Embryonic facial prominence (tissue), 1 donor: ENCODE results near the gene MAD2L1BP.
A peak's percentile ranks its signal among the peaks of the same experiment; 100 is the strongest.
"Not testable (repeated sequence)": the region's sequence is repeated elsewhere in the genome, so short reads cannot be mapped to it uniquely, and the experiment has no call there.

Experiments
- DNase-seq: peaks from one replicate; pipeline ENCODE4 v3.0.0-alpha.2; 2016; ENCODE audit errors: extremely low spot score

MAD2L1BP gene

GRCh38 chr6:43627008-43627825, 8.4 kb upstream of the MAD2L1BP start:
- no peak for DNase-seq

DNA sequence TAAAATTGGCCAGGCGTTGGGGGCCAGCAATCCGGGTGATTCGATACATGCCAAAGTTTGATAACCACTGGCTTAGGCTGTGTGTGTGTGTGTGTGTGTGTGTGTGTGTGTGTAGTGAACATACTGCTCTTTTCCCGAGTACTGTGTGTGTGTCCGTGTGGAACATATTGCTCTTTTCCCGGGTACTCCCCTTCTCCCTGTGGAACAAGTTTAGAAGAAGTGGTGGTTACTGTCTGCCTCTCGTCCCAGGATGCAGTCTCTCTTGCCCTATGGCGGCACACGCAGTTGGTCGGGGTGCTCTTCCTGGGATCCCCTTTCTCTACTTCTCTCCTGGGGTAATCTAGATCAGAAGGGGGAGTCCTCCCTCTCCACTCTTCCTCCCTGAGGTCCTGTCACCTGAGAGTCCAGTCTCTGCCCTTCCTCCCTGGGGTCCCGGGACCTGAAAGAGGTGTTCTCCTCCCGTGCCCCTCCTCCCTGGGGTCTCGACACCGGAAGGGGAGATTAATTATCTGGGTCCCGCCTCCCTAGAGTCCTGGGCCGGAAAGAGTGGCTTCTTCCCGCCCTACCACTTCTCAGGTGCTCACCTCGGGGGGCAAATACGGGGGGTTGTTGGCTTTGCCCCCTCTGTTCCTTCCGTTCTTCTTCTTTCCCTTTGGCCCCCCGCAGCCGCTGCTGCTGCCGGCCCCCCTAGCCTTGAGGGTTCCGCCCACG, 7.1 kb upstream of the MAD2L1BP start:
- no peak for DNase-seq

DNA sequence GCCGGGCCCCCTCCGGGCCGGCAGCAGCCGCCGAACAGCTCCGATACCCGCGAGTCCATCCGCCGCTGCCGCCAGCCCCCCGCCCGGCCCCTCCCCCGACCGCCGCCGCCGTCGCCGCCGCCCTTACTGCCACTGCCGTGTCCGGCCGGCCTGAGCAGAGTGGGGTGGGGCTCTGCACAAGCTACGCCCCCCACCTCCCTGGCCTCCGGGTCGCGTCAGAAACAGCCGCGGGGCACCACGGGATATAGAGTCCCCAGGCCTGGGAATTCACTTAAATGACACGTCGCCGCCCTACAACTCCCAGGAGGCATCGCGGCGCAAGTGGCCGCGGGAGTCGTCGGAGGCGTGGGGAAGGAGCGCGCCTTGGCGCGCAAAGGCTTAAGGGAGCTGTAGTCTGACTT, 6.5 kb upstream of the MAD2L1BP start, which contains the start of gene GTPBP2:
GTPBP2 (minus strand) TSS at position 161 of the 401 bp plus-strand sequence; CDS start at position 59, 102 bp downstream.
- DNase-seq: peak; percentile 95

- peak; percentile 95 for DNase-seq
Observed at GRCh38 chr6:43629505-43630300, 5.9 kb upstream of the MAD2L1BP start.

GRCh38 chr6:43630980-43631619, 4.5 kb upstream of the MAD2L1BP start:
- DNase-seq: no peak

- DNase-seq: not testable (repeated sequence)
Observed at GRCh38 chr6:43633002-43633401, 2.6 kb upstream of the MAD2L1BP start.

DNA sequence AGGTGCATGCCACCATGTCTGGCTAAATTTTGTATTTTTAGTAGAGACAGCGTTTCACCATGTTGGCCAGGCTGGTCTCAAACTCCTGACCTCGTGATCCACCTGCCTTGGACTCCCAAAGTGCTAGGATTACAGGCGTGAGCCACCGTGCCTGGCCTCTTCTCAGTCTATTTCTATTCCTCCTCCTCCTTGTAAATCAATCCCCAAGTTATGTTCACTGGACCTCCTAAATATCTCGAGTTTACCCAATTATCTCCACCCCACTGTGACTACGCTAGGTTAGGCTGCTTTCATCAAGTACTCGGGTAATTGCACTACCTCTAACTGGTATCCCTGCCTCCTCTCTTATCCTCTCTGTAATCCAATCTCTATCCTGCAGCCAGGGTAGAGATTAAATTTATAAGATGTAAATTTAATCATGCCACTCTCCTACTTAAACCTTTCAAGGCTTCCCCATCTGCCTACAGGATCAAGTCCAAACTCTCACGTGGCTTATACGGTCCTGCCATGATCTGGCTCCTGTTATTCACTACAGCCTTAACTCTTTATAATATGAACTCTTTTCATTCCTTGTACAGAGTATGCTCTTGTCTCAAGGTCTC, 837 bp upstream of the MAD2L1BP start:
- DNase-seq: no peak

GRCh38 chr6:43636308-43636659, 644 bp downstream of the MAD2L1BP start:
- DNase-seq: no peak

DNA sequence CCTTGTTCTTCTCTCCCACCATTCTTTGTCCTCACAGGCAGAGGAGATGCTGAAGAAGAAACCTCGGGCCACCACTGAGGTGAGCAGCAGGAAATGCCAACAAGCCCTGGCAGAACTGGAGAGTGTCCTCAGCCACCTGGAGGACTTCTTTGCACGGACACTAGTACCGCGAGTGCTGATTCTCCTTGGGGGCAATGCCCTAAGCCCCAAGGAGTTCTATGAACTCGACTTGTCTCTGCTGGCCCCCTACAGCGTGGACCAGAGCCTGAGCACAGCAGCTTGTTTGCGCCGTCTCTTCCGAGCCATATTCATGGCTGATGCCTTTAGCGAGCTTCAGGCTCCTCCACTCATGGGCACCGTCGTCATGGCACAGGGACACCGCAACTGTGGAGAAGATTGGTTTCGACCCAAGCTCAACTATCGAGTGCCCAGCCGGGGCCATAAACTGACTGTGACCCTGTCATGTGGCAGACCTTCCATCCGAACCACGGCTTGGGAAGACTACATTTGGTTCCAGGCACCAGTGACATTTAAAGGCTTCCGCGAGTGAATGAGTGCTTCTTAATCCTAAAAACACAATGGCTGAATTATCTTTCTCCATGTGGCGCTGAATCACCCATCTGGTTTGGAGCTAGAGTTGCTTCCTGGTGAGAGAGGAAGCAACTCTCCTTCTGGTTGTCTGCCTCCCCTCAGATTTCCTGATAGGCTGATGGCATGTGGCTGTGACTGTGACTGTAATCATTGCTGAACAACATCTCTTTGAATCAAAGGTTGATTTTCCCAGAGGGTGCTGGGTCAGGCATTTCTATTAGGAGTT, 4.6 kb downstream of the MAD2L1BP start:
- no peak for DNase-seq

- DNase-seq: peak; percentile 52
Observed at GRCh38 chr6:43644940-43645612, 9.4 kb downstream of the MAD2L1BP start, which contains the start of gene RSPH9. Gene RSPH9 (plus strand): TSS chr6:43645036. CDS start chr6:43645099, 63 bp downstream.

DNA sequence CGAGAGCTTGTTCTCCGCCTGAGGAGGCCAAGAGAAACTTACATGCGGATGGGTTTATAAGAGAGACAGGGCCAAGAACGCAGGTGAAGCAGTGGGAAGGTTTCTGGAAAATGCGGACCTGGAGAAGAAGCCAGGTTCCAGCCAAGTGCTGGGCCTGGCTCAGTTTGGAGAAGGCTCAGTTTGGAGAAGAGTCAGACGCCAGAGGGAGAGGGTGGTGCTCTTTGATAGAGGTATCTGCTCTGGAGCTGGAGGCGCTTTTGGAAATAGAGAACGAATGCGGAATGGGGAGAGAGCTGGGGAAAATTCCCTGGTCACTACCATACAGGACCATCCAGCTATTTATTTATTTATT, 9.9 kb downstream of the MAD2L1BP start:
- no peak for DNase-seq

DNA sequence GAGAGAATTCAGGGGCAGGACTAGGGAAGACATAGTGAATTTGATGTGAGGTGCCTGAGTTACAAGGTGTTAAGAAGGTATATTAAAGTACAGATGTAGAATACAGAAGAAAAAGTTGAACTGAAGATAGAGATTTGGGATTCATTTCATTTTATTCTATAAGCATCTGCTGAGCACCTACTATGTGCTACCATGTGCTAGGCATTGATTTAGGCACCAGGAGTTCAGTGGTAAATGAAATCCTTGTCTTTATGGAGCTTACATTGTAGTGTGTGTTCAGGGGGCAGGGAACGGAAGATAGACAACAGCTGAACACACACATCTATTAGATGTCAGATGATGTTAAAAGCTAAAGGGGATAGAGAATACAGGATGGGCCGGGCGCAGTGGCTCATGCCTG, 12.0 kb downstream of the MAD2L1BP start:
- no peak for DNase-seq

DNA sequence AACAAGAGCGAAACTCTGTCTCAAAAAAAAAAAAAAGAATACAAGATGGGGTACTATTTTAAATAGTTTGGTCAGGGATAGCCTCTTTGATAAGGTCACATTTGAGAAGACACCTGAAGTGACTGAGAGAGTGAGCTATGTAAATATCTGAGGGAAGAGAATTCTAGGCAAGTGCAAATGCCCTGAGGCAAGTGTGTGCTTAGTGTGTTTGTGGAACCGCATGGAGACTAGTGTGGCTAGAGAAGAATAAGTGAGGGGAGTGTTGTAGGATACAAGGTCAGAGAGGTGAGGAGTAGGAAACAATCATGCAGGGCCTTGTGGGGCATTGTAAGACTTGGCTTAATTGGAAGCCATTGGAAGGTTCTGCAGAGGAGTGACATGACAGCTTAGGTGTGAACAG, 12.6 kb downstream of the MAD2L1BP start:
- DNase-seq: no peak

DNA sequence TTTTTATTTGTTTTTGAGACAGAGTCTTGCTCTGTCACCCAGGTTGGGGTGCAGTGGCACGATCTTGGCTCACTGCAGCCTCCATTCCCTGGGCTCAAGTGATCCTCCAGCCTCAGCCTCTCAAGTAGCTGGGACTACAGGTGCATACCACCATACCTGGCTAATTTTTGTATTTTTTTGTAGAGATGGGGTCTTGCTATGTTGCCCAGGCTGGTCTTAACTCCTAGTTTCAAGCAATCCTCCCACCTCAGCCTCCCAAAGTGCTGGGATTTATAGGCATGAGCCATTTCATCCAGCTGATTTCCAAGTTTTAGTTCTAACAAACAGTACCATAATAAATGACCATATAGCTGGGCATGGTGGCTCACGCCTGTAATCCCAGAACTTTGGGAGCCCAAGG, 17.2 kb downstream of the MAD2L1BP start:
- DNase-seq: not testable (repeated sequence)

DNA sequence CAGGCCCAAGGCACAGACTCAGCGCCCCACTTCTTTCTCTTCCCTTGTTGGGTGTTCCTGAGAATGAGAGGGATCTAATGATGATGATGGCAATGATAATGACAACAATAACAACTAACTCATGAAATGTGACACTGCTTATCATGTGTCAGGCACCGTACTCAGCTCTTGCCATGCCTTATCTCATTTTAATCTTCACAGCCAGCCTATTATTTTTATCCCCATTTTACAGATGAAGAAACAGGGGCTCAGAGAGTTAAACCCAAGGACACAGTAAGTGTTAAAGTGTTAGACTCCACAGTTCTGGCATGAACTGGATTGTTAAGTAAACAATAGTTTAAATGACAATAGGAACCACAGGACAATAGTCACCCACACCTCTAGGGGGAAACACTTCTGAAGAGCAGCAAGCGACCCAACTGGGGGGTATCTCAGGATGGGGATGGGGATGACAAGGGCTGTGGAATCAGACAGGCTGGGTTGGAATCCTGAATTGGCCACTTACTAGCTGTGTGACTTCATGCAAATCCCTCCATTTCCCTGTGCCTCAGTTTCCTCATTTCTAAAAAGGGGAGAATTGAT, 21.7 kb downstream of the MAD2L1BP start:
- no peak for DNase-seq

DNA sequence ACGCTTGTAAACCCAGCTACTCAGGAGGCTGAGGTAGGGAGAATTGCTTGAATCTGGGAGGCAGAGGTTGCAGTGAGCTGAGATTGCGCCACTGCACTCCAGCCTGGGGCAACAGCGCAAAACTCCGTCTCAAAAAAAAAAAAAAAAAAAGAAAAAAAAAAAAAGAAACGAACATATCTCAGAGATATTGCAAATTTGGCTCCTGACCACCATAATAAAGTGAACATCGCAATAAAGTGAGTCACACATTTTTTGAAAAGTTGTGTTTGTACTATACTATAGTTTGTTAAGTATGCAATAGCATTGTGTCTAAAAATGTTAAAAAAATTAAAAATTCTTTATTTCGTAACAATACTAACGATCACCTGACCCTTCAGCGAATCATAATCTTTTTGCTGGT, 22.5 kb downstream of the MAD2L1BP start:
- DNase-seq: no peak

DNA sequence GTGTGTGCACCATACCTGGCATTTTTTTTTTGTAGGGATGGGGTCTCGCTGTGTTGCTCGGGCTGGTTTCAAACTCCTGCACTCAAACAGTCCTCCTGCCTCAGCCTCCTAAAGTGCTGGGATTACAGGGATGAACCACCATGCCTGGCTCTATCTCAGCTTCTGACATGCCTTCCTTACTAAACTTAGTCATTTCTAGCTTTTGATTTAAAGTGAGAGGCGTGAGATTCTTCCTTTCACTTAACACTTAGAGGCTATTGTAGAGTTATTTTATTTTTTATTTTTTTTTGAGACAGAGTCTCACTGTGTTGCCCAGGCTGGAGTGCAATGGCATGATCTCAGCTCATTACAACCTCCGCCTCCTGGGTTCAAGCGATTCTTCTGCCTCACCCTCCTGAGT, 27.3 kb downstream of the MAD2L1BP start:
- not testable (repeated sequence) for DNase-seq

- DNase-seq: no peak
Observed at GRCh38 chr6:43665376-43665775, 29.7 kb downstream of the MAD2L1BP start.

DNA sequence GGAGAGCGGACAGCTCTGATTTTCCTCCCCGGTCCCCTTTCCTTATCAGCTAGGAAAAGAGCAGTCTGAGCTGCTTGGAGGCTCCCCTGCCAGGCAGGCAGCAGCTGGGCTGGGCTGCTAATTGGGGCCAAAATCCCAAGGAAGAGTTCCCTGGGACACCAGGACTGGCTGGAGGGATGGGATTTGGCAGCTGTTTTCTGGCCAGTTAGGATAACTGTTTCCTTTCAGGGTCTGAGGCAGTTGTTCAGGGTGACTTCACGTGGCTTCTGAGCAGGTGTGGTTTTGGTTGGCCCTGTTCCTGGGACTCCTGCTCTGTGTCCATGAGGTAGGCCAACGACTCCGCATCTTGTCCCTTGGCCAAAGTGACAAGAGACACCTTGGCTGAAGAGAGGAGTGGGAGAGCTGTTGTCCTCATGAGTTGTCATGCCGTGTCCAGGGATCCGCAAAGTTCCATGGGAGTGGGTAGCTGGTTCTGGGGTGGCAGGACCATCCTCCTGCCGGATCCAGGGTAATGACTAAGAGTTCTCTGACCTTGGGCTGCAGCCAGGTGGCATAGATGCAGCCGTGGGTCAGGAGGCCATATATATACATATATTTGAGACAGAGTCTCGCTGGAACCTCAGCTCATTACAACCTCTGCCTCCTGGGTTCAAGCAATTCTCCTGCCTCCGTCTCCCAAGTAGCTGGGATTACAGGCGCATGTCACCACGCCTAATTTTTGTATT, 30.7 kb downstream of the MAD2L1BP start:
- no peak for DNase-seq
